HG02588 (cell line): ENCODE measurements around the gene AMBRA1.
"Not testable (repeated sequence)": the region's sequence is repeated elsewhere in the genome, so short reads cannot be mapped to it uniquely, and the experiment has no call there.

Experiments used
- ATAC-seq: cut with Tn5 transposase; IDR thresholded peaks from one replicate; pipeline ENCODE4 v1.9.1; 2021; ENCODE audit warnings: mild to moderate bottlenecking, moderate library complexity; ENCODE audit not compliant: unreplicated experiment

Gene AMBRA1

DNA sequence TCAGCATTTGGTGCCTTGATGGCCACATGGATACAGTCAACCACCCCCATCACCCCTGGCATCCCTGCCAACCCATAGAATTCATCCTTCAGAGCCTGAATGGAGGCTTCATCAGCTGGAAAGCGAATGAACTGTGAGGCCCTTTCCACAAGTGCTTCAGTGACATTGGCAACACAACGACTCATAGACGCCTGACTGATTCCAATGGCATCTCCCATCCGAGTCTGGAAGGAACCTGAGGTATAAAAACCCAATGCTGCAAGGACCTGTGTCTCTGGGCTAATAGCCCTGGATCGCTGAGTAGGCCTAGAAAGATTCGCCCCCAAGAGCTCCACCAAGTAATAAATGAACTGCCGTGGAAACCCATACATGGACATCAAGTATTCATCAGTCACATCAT is 21.9 kb upstream of the AMBRA1 start:
- no peak for ATAC-seq

DNA sequence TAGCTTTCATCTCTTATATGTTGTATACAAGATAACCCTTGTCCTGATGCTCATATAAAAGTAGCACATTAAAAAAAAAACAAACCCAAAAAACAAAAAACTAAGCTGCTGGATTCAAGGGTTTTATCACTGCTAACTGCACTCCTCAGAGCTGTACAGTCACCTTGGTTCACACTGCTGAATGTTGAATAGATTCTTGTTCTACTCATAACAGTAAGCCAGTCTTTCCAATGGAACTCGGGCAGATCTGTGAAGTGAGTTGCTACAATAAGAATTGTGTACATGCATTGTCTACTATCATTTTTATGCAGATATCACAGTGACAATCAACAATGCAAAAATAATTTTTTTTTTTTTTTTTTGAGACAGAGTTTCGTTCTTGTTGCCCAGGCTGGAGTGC is 18.5 kb upstream of the AMBRA1 start:
- no peak for ATAC-seq

DNA sequence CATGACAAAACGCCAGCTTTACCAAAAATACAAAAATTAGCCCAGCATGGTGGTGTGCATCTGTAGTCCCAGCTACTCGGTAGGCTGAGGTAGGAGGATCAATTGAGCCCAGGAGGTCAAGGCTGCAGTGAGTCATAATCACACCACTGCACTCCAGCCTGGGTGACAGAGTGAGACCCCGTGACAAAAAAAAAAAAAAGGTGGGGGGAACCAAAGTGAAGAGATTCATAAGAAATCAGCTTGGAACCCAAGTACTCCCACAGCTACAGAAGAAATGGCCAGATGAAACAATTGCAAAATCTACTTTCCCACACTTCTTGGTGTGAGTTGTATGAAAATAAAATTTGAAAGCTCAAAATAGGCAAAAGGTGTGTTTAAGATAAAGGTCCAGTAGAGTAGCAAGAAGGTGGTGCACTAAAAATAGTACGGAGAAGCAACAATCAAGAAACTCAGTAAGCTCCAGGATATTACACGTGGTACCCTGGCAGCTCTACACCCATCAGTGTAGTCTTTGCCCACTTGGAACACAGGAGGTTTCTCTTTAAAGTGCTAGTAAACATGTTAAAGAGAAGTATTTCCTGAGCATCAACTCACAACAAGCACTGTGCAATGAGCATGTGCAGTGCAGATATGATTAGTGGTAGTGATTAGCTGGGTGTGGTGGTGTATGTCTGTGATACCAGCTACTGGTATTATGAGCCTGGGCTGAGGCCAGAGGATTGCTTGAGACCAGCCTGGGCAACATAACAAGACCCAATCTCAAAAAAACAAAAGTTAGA is 17.9 kb upstream of the AMBRA1 start:
- ATAC-seq = no peak

DNA sequence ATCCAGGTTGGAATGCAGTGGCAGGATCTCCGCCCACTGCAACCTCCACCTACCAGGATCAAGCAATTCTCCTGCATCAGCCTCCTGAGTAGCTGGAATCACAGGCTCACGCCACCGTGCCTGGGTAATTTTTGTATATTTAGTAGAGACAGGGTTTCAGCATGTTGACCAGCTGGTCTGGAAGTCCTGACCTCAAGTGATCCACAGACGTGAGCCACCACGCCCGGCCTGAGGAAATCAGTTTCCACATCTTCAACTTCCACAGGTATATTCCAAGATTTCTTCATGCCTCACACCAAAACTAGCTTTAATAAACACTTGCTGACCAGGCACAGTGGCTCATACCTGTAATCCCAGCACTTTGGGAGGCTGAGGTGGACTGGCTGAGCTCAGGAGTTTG is 15.6 kb upstream of the AMBRA1 start:
- no peak for ATAC-seq

DNA sequence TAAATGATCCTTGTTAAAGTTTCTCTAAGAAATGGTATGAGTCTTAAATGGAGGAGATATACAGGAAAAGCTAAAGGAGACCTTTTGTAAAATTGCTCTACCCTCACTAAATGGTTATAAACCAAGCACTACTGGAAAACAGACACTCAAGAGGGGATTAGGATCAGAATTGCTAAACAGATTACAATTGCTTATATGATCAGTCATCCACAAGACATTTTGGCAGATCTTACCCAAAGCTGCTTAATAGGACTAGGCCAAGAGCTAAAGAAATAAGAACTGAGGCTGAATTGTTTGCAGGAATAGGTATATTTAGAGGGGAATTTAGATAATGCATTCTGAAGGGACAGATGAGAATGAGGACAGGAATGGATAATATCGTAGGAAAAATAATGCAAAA is 13.7 kb upstream of the AMBRA1 start:
- ATAC-seq = no peak

DNA sequence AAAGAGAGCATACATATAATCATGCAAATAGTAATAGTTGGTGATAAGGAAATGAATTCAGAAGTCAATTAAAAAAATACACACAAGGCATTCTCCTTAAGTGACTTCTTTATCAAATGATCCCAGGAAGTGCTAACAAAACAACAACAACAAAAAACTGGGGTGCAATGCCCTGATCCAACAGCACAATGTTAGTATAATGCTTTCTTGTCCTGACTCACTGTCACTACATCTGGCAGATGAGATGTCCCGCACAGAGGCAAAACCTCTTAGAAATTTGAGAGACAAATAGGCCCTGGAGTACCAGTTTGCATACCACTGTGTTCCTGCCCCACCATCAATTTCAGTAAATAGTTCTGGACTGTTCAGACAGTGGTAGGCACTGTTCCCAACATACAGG is 11.0 kb upstream of the AMBRA1 start:
- ATAC-seq = no peak

DNA sequence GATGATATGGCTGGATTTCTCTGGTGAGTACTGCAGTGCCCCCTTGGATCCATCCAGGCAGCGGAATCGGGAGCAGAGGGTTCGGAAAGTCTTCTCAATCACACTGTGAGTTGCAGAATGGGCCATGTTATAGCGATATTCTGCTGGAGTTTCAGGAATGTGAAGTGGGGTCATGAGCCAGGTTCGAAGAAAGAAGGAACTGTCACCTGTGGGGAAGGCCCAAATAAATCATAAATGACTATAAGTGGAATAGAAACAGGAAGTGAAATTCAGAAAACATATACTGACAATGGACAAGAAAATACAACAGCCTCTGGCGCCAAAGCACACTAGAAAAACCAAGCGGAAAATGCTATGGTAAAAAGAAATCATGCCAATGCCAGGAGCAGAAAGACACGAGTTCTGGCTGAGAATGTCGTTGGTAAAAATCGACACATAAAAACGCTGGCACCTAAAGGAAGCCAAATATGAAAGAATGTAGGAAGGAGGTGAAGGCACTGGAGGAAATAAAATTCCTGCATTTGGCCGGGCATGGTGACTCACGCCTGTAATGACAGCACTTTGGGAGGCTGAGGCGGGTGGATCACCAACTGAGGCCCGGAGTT is 10.0 kb upstream of the AMBRA1 start:
- ATAC-seq = no peak

DNA sequence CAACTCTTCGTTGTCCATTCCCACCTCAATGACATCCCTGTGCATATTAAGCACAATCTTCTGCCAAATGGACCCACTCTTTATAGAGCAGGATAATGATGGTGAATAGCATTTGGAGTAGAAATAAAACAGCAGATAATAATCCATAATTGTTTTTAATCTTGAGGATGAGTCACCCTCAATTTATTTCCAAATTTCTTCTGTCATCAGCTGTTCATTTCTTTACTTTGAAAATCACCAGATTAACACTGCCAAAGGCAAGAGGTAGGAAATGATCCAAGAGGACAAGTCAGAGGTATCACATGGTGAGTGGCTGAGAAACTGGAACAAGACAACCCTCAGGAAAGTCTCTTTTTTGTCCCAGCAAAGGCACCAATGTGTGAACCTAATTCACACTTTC is 7.3 kb upstream of the AMBRA1 start:
- no peak for ATAC-seq

DNA sequence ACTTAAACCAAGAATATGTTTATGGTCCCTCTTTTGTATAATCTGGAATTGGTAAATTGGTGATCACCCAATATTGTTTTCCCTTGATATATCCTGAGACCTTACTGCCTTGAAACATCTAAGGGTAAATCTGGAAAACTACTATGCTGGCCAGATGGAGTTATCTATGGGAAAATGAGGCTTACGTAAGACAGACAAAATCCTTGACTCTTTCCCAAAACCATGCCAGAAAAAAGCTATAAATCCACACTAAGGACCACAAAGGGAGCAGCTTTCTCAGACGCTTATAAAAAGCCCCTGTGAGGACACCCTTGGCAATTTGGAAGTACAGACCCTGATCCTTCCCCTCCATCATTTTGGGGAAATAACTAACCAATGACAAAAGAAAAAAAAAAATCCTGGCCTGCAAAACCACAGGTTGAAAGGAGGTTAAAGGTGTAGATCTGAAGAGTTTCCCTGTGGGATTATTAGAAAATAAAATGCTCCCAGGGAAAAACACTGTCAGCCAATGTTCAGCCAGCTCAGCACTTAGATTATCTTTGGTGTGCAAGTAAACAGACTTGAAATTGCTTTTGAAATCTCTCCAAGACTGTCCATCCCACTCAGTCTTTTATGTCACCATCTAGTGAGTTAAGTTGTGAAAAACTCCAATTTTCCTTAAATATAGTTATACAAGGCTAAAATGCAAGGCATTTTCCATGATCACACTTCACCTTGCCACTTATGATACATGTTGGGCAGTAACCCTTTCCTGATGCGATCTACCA is 6.6 kb upstream of the AMBRA1 start:
- no peak for ATAC-seq

DNA sequence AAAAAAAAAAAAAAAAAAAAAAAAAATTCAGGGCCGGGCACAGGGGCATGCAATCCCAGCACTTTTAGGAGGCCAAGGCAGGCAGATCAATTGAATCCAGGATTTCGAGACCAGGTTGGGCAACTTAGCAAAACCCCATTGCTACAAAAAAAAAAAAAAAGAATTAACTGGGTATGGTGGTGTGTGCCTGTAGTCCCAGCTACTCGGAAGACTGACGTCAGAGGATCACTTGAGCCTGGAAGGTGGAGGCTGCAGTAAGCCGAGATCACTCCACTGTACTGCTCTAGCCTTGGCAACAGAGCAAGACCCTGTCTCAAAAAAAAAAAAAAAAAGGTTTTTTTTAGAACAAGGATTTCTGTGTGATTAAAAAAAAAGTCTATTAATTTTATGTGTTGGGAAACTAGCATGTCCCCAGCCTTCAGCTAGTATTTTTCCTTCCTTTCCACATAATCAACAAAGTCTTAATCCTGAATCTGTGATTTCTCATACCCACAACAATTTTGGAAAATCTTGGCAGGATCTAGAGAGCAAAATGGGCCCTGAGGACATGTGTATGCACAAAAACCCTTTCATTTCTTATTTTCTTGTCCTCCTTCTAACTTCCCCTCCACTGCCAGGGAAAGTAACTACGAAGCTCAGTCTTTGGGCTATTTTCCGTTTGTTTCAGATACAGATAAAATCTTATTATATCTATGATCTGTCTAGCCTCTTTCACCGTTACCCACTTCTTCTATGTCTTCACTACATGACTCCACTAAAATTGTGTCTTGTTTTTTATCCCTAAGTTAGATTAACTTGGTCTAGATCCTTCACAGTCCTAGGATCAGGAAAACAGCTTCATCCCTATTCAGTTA is 5.7 kb upstream of the AMBRA1 start:
- no peak for ATAC-seq

DNA sequence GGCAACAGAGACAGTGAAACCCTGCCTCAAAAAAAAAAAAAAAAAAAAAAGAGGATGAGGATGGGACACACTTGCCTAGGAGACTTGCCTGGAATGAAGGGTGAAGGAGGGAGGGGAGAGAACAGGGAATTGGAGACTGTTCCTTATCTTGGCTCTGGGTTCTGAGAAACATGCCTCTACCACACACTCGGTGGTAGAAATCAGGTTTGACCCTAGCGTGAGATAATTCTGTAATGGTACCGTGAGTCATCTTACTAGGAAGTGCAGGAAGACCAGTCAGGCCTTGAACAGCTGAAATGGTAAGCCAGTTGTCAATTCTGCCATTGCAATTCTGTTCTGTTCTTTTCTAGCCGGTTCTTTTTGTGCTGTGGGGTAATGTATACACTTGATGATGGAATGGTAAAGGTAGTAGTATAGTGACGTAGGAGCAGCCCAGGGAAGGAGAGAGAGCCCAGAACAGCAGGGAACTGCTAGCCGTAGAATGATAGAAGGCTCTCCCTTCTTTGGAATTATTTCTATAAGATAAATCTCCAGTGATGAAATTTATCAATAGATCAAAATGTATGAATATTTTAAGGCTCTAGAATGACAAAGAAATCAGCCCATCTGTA is 3.9 kb upstream of the AMBRA1 start:
- no peak for ATAC-seq

DNA sequence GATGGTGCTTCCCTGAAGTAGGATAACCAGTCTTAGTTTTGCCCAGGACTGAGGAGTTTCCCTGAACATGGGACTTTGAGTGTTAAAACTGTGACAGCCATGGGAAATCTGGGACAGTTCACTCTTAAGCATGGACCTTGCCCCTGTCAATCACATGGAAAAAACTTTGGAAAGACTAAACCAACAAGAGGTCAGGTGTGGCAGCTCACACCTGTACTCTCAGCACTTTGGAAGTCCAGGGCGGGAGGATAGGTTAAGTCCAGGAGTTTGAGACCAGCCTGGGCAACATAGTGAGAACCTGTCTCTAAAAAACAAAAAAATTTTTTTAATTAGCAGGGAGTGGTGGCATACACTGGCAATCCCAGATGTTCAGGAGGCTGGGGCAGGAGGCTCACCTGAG is 3.3 kb upstream of the AMBRA1 start:
- ATAC-seq = no peak

DNA sequence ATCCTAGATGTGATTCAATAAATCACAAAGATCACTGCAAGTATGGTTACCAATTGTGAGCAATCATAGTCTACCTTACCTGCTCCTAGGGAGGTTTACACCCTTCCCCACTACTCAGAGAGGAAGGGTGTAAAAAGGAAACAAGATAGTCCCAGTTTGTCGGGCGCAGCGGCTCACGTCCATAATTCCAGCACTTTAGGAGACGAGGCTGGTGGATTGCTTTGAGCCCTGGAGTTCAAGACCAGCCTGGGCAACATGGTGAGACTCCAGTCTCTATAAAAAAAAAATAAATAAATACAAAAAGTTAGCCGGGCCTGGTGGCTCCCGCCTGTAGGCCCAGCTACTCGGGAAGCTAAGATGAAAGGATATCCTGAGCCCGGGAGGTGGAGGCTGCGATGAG is 962 bp upstream of the AMBRA1 start:
- ATAC-seq = no peak

DNA sequence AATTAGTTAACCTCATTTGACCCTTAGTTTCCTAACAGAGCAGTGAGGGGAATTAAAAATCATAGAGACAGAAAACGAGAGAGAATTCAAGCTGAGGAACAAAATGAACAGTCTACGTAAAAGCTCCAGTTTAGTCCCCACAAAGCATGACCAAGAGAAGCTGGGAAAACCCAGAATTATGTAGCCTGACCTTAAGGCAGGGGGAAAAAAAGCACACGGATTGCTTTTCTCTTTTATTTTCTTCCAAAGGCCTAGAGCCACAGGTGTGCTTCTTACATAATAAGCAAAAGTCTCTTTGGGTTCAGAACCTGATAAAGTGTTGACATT is 514 bp upstream of the AMBRA1 start:
- no peak for ATAC-seq

DNA sequence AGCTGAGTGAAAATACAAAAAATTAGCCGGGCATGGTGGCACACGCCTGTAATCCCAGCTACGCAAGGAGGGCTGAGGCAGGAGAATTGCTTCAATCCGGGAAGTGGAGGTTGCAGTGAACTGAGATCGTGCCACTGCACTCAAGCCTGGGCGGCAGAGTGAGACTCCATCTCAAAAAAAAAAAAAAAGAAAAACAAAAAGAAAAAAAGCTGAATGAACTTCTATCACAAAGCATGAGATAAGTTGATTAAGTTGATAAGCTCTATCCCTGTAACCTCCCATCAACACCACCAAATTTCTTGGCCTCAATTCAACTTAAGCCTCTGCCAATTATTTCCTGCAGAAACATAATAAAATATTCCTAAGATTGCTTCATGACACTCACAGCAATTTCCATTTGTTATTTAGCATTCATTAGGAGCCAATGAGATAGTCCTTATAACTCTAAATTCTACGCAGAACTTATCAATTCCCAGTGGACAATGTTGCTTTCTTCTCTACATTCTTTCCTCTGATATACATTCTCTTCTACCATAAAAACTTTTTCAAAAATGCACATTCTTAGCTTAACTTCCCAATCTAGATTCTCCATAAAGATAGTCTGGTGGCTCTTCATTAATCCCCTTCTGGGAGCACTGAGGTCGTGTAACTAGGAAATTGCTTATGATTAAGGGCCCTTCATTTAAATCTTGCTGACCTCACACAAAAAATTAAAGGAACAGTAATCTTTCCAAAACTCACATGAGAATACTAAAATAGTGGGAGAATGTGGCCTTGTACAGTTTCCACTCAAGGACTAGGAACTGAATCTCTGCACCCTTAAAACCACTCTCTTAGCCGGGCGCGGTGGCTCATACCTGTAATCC is 2.9 kb downstream of the AMBRA1 start:
- no peak for ATAC-seq

DNA sequence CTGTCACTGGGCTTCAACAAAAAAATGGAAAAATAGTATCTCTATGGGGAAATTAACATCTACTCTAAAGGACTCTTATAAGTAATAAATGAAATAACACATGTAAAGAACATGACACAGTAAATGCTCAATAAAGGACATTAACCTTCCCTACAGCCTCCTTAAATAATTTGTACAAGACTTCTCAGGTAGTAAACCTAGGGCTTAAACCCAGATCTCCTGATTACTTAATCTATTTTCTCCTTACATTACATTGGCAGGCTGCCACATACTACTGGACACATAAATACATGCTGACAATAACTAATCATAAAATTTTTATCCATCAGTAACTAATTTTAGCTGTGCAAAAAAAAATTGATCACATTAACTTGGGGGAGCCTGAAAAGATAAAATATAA is 4.9 kb downstream of the AMBRA1 start:
- ATAC-seq = no peak

DNA sequence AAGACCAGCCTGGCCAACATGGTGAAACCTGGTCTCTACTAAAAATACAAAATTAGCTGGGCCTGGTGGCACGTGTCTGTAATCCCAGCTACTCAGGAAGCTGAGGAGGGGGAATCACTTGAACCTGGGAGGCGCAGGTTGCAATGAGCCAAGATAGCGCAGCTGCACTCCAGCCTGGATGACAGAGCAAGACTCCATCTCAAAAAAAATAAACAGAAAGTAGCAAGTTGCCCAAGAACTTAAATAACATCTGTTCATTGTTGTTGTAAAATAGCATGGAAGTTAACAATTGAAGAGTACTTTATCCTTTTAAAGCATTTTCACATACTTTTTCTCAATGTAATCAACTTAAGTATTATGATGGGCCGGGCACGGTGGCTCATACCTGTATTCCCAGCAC is 5.7 kb downstream of the AMBRA1 start:
- ATAC-seq = no peak

DNA sequence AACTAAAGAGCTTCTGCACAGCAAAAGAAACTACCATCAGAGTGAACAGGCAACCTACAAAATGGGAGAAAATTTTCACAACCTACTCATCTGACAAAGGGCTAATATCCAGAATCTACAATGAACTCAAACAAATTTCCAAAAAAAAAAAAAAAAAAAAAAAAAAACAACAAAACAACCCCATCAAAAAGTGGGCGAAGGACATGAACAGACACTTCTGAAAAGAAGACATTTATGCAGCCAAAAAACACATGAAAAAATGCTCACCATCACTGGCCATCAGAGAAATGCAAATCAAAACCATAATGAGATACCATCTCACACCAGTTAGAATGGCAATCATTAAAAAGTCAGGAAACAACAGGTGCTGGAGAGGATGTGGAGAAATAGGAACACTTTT is 10.3 kb downstream of the AMBRA1 start:
- ATAC-seq = not testable (repeated sequence)

DNA sequence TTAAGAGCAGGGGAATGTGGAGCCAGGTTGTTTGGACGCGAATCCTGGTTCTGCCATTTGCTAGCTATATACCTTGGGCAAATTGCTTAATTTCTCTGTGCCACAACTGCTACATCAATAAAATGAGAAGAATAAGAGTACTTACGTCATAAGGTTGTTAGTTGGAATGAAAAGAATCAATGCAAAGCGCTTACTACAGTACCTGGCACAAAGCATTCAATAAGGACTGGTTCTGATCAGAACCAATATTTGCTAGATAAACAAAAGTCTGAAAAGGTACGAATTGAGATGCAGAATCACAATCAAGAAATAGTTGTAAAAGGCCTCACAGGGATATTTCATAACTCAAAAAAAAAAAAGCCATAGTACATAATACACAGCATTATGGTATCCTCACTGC is 11.2 kb downstream of the AMBRA1 start:
- no peak for ATAC-seq

DNA sequence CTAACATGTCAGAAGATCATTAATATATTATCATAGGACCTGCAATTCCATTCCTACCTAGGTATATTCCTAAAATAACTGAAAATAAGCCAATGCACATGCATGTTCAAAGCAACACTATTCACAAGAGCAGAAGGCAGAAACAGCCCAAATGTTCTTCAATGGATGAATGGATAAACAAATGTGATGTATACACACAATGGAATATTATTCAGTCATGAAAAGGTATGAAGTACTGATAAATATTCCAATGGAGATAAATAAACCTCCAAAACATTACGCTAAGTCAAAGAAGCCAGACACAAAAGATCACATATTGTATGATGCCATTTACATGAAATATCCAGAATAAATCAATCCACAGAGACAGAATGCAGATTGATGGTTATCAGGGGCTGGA is 16.8 kb downstream of the AMBRA1 start:
- no peak for ATAC-seq
